ENCODE results near the gene MSANTD4.

The MSANTD4 gene

GRCh38 chr11:105989124-105989523 lies 32.9 kb downstream of the MSANTD4 start:
- peak in 1 of 2 experiments; percentile 15 for DNase-seq (ENCODE audit: low read depth in 1 of 2, low spot score in 1 of 2)
- Histone ChIP-seq H3K27ac (replicated peaks) (no peak overlapping the region), H3K27me3 (ENCODE audit: insufficient read depth, poor library complexity, severe bottlenecking) (no peaks in the 10 kb centered on the region), H3K4me3 (replicated peaks; ENCODE audit: insufficient read depth, low read length) (no peak overlapping the region)
- TF ChIP-seq POLR2AphosphoS5 (IDR thresholded peaks at IDR 0.05; ENCODE audit: low read depth) (no peak), GABPA (IDR thresholded peaks at IDR 0.05; ENCODE audit: low read depth) (no peak), SPI1 (IDR thresholded peaks at IDR 0.05; ENCODE audit: borderline replicate concordance, low read depth) (no peak)
- TF ChIP-seq, protein P1, sequence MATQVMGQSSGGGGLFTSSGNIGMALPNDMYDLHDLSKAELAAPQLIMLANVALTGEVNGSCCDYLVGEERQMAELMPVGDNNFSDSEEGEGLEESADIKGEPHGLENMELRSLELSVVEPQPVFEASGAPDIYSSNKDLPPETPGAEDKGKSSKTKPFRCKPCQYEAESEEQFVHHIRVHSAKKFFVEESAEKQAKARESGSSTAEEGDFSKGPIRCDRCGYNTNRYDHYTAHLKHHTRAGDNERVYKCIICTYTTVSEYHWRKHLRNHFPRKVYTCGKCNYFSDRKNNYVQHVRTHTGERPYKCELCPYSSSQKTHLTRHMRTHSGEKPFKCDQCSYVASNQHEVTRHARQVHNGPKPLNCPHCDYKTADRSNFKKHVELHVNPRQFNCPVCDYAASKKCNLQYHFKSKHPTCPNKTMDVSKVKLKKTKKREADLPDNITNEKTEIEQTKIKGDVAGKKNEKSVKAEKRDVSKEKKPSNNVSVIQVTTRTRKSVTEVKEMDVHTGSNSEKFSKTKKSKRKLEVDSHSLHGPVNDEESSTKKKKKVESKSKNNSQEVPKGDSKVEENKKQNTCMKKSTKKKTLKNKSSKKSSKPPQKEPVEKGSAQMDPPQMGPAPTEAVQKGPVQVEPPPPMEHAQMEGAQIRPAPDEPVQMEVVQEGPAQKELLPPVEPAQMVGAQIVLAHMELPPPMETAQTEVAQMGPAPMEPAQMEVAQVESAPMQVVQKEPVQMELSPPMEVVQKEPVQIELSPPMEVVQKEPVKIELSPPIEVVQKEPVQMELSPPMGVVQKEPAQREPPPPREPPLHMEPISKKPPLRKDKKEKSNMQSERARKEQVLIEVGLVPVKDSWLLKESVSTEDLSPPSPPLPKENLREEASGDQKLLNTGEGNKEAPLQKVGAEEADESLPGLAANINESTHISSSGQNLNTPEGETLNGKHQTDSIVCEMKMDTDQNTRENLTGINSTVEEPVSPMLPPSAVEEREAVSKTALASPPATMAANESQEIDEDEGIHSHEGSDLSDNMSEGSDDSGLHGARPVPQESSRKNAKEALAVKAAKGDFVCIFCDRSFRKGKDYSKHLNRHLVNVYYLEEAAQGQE (IDR thresholded peaks at IDR 0.05; ENCODE audit: insufficient replicate concordance, low read depth): no peak
- TF ChIP-seq, protein P2, sequence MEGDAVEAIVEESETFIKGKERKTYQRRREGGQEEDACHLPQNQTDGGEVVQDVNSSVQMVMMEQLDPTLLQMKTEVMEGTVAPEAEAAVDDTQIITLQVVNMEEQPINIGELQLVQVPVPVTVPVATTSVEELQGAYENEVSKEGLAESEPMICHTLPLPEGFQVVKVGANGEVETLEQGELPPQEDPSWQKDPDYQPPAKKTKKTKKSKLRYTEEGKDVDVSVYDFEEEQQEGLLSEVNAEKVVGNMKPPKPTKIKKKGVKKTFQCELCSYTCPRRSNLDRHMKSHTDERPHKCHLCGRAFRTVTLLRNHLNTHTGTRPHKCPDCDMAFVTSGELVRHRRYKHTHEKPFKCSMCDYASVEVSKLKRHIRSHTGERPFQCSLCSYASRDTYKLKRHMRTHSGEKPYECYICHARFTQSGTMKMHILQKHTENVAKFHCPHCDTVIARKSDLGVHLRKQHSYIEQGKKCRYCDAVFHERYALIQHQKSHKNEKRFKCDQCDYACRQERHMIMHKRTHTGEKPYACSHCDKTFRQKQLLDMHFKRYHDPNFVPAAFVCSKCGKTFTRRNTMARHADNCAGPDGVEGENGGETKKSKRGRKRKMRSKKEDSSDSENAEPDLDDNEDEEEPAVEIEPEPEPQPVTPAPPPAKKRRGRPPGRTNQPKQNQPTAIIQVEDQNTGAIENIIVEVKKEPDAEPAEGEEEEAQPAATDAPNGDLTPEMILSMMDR (IDR thresholded peaks at IDR 0.05; ENCODE audit: insufficient read depth, low read length): no peak

DNA sequence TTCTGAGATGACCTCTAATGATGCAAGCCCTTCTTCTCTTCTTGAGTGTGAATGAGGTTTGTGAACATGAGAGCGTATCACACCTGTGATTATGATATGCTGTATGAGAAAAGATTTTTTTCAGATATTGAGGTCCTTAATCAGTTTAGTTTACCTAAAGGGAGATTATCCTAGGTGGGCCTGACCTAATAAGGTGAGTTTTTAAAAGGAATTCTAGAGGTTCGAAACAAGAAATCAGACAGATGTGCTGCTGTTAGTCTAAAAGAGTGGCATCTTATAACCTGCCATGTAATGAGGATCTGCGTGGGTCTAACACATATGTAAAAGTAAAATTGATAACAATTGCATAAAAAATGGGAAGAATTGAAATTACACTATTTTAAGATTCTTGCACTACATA lies 33.8 kb downstream of the MSANTD4 start:
- DNase-seq (ENCODE audit: low read depth in 1 of 2, low spot score in 1 of 2): no peak
- TF ChIP-seq, protein P1 (IDR thresholded peaks at IDR 0.05; ENCODE audit: insufficient replicate concordance, low read depth): no peak
- TF ChIP-seq POLR2AphosphoS5 (IDR thresholded peaks at IDR 0.05; ENCODE audit: low read depth) (no peak), GABPA (IDR thresholded peaks at IDR 0.05; ENCODE audit: low read depth) (no peak), SPI1 (IDR thresholded peaks at IDR 0.05; ENCODE audit: borderline replicate concordance, low read depth) (no peak)
- TF ChIP-seq, protein P2 (IDR thresholded peaks at IDR 0.05; ENCODE audit: insufficient read depth, low read length): no peak
- H3K27me3 ChIP-seq (ENCODE audit: insufficient read depth, poor library complexity, severe bottlenecking): no peaks in the 10 kb centered on the region
- H3K27ac ChIP-seq (replicated peaks): no peak overlapping the region
- no peak overlapping the region for H3K4me3 ChIP-seq (replicated peaks; ENCODE audit: insufficient read depth, low read length)

GRCh38 chr11:105986554-105986953 lies 35.5 kb downstream of the MSANTD4 start:
- no peak overlapping the region for H3K4me3 ChIP-seq (replicated peaks; ENCODE audit: insufficient read depth, low read length)
- H3K27ac ChIP-seq (replicated peaks): no peak overlapping the region
- DNase-seq (ENCODE audit: low read depth in 1 of 2, low spot score in 1 of 2): no peak
- H3K27me3 ChIP-seq (ENCODE audit: insufficient read depth, poor library complexity, severe bottlenecking): no peaks in the 10 kb centered on the region
- TF ChIP-seq POLR2AphosphoS5 (IDR thresholded peaks at IDR 0.05; ENCODE audit: low read depth) (no peak), SPI1 (IDR thresholded peaks at IDR 0.05; ENCODE audit: borderline replicate concordance, low read depth) (peak; percentile 24; the same call in 1 of the 2 replicates)

DNA sequence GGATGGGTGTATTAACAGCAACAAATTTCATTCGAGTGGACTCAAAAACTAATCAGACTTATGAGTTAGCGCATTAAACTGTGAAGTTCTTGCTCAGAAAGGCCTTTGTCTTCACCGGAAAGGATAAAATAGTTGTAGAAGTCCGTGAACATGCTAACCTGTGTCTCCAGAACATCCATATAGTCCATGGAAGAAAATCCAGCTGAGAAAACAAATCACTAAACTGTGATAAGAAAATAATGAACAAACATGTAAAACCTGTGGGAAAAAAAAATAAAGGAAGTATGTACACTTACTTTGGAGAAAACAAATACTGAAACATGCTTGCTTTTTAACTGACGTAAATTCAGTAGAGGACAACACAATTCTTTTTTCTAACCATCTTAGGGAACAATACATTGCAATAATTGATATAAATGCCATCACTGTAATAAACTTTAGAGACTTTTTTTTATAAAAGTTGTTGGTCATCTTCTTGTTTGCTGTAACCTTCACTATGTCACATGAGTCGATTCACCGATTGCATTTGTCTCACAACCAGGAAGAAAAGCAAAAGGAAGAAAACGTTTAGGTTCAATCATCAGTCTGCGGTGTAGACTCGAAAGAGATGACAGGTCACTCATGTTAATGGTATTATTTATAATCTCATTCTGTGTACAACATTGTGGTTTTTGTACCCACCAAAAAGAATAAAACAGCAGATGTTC lies 41.9 kb downstream of the MSANTD4 start:
- TF ChIP-seq SPI1 (IDR thresholded peaks at IDR 0.05; ENCODE audit: borderline replicate concordance, low read depth) (no peak), POLR2AphosphoS5 (IDR thresholded peaks at IDR 0.05; ENCODE audit: low read depth) (no peak)
- TF ChIP-seq, protein P2 (IDR thresholded peaks at IDR 0.05; ENCODE audit: insufficient read depth, low read length): no peak
- no peaks in the 10 kb centered on the region for H3K27me3 ChIP-seq (ENCODE audit: insufficient read depth, poor library complexity, severe bottlenecking)
- no peak overlapping the region for H3K27ac ChIP-seq (replicated peaks)

More for the DNA sequence above, 41.9 kb downstream of the MSANTD4 start:
- H3K4me3 ChIP-seq (replicated peaks; ENCODE audit: insufficient read depth, low read length): no peak overlapping the region
- DNase-seq (ENCODE audit: low read depth in 1 of 2, low spot score in 1 of 2): no peak

Data from HL-60 (cell line).